NCI-H2196 (cell line): ENCODE results near the gene PLXDC2.

ENCODE experiments used
- DNase-seq: peaks from one replicate; lab custom pipeline; 2025; ENCODE audit not compliant: unreplicated experiment; lab: John Stamatoyannopoulos, UW

PLXDC2 gene

GRCh38 chr10:19932806-19933371 lies 116.7 kb downstream of the PLXDC2 start:
- no peak for DNase-seq

- no peak for DNase-seq
Measured at GRCh38 chr10:19933772-19934171, 117.5 kb downstream of the PLXDC2 start.

GRCh38 chr10:19935176-19935575 lies 118.9 kb downstream of the PLXDC2 start:
- no peak for DNase-seq

- no peak for DNase-seq
Measured at GRCh38 chr10:19936289-19936688, 120.1 kb downstream of the PLXDC2 start.

- no peak for DNase-seq
Measured at GRCh38 chr10:19937989-19938388, 121.8 kb downstream of the PLXDC2 start.

GRCh38 chr10:19941206-19941880 lies 125.1 kb downstream of the PLXDC2 start:
- no peak for DNase-seq

GRCh38 chr10:19944911-19945663 lies 128.9 kb downstream of the PLXDC2 start:
- no peak for DNase-seq

GRCh38 chr10:19946245-19946644 lies 130.0 kb downstream of the PLXDC2 start:
- no peak for DNase-seq

GRCh38 chr10:19946791-19947190 lies 130.6 kb downstream of the PLXDC2 start:
- no peak for DNase-seq

- DNase-seq = no peak
Measured at GRCh38 chr10:19947215-19947614, 131.0 kb downstream of the PLXDC2 start.

GRCh38 chr10:19947656-19948055 lies 131.4 kb downstream of the PLXDC2 start:
- DNase-seq = no peak

- DNase-seq = no peak
Measured at GRCh38 chr10:19952224-19953010, 136.2 kb downstream of the PLXDC2 start.

- DNase-seq = no peak
Measured at GRCh38 chr10:19954601-19955000, 138.4 kb downstream of the PLXDC2 start.

GRCh38 chr10:19956516-19957032 lies 140.3 kb downstream of the PLXDC2 start:
- no peak for DNase-seq

- DNase-seq = no peak
Measured at GRCh38 chr10:19958787-19959186, 142.6 kb downstream of the PLXDC2 start.

- no peak for DNase-seq
Measured at GRCh38 chr10:19961076-19962053, 145.1 kb downstream of the PLXDC2 start.

- DNase-seq = no peak
Measured at GRCh38 chr10:19964625-19965024, 148.4 kb downstream of the PLXDC2 start.

- no peak for DNase-seq
Measured at GRCh38 chr10:19966751-19967150, 150.5 kb downstream of the PLXDC2 start.

GRCh38 chr10:19967981-19968380 lies 151.7 kb downstream of the PLXDC2 start:
- DNase-seq = no peak

- no peak for DNase-seq
Measured at GRCh38 chr10:19968745-19969144, 152.5 kb downstream of the PLXDC2 start.
